HG02571 (cell line): ENCODE measurements around the gene USP28.
"Not testable (repeated sequence)": the region's sequence is repeated elsewhere in the genome, so short reads cannot be mapped to it uniquely, and the experiment has no call there.

Experiments
- ATAC-seq: cut with Tn5 transposase; IDR thresholded peaks from one replicate; pipeline ENCODE4 v1.9.1; 2021; ENCODE audit warnings: mild to moderate bottlenecking, moderate library complexity; ENCODE audit not compliant: unreplicated experiment

USP28 gene

DNA sequence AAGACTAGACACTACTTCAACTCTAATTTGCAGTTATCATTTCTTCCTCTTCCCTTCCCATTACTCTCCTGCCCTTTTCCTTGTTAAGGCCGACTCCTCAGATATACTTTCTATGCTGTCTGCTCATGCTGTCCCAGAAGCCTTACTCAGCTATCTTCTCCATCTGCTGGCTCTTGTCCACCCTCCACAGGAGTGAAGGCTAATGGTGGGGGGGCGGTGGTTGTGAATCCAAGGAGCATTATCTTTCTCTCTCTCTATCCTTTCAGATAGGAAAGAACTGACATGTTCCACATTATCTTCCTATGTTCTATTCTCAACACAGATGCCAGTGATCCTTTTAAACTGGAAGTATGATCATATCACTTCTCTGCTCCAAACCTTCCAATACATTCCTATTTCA, 37.4 kb downstream of the USP28 start:
- ATAC-seq, result no peak

DNA sequence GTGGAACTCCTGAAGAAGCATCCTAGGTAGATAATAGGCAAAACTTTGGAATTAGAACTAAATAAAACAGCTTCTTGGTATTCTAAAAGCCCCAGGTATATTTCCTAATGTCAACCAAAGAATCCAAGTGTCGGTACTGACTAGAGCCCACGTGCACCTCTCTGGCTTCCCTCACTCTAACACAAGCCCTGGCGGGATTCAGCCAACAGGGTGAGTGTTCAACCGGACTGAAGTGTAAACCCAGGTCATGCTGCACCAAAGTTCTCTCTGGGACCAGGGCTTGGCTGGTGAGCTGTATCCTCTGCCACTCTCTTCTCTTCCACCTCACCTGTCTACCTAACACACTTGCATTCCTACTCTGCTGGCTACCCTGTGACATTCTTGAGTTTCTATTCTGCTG, 40.1 kb downstream of the USP28 start:
- no peak for ATAC-seq

DNA sequence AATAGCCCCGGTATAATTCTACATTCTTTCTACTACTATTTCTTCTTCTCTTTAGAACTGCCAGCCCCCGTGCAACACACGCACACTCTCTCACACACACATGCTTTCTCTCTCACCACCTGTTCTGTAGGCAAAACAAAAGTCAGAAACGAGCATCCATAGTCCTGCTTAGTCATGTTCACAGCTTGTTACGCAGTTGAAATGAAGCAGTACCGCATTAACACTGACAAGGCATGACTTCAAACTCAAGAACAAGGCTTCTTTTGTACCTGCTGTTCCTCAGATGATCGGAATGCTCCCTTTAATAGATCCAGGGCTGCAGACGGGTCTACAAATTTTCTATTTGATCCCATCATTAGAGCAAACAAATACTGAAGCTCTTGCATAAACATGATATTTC, 42.2 kb downstream of the USP28 start:
- ATAC-seq, result no peak

DNA sequence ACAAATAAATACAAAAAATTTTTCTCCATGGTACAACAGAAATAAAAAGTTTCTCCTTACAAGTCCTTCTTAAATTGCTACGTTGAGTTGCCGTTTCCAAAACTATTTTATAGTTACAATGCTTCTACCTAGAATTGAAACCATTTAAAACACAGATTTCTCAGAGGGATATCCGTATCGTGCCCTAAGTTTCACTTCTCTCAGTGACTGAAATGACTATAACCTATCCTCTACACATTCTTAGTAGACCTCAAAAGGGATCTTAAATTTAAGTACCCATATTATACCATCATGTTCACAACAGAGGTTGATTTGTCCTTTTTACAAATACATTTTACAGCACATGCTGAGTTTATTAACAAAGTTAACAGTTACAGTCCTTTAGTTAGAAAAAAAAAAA, 44.1 kb downstream of the USP28 start:
- ATAC-seq, result peak; percentile 83

DNA sequence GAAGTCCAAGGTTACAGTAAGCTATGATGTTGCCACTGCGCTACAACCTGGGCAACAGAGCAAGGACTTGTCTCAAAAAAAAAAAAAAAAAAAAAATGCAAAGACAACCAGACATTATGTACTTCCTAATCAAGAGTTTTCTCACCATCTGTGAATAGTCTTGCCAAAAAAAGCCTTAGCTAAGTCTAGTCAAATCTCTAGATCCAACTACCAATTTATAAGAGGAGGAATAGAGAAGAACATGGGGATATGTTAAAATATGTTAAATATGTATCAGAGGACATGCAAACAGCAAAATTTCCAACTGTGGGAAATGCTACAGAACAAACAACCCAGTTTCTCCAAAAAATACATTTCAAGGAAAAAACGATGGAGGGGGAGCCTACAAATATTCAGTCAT, 45.6 kb downstream of the USP28 start:
- no peak for ATAC-seq

DNA sequence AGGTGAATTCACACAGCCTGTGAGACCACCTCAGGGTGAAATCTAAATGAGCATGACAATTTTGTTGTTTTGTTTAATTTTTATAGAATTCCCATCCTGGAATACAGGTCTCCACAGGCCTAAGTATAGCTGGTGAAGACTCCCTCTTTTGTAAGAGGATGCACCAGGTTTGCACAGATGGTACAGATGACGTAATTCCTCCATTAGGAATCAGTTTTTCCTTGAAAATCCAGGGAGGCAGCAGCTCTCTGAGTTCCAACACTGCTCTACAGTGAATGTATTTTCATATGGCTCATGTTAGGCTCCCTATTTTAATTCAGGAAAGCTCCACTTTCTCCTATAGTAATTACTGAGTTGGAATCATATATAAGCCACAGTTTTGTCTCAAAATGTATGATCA, 47.2 kb downstream of the USP28 start:
- ATAC-seq, result no peak

DNA sequence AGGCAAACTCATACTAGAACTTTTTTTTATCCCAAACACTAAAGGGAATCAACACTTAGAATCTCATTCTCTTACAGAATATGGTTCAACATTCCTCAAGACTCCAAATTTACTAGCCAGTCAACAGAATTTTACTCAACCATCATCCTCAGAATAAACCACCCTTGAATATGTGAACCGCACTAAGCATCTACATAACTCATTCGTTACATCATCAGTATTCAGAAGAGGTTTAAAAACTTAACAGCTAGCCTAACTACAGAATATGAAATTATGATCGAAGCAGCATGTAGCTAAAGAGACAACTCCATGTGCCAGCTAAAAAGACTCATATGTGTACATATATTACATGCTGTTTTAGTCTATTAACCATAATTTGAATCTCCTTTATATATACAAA, 47.9 kb downstream of the USP28 start:
- ATAC-seq, result no peak

DNA sequence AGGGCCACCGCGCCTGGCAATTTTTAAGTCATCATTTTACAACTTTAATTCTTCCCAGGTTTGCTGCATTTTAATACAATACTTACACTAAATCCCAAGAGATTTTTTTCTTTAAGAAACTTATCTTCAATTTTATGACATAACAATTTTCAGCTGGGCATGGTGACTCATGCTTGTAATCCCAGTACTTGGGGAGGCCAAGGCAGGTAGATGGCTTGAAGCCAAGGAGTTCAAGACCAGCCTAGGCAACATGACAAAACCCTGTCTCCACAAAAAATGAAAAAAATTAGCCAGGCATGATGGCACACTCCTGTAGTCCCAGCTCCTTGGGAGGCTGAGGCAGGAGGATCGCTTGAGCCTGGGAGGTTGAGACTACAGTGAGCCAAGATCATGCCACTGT, 56.9 kb downstream of the USP28 start:
- no peak for ATAC-seq

DNA sequence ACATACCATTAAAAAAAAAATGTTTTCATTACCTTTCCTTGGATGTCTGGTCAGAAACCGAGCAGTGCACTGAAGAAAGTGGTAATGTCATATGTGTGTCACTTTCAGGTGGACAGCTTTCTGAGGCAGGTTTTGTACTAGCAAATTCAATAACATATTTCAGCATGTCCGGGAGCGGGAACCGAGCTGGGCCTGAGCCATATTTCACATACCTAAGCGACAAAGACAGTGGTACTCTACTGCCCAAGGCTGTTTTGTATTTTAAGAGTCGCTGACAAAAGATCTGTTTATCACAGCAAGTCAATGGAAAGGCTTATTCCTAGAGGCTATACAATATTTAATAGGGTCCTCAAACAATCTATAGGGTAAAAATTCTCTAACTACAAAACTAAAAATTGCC, 57.7 kb downstream of the USP28 start:
- no peak for ATAC-seq

DNA sequence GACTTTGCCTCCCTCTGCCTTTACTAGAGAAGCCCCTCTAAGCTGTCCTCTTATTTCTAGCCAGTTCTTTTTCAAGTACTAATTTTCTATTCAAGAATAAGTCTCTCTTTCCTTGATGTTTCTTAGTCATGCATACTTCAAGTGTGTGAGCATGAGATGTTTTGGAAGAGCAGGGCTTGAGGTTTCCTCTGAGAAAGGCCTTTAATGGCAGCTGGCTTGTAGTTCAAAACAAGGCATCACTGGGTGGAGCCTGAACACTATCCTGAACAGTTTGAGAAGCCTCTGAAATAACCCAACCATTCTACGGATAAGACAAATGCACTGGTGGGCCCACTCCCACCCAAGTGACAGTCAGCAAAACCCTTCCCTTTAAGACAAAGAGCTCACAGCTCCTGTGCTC, 58.2 kb downstream of the USP28 start:
- ATAC-seq, result no peak

DNA sequence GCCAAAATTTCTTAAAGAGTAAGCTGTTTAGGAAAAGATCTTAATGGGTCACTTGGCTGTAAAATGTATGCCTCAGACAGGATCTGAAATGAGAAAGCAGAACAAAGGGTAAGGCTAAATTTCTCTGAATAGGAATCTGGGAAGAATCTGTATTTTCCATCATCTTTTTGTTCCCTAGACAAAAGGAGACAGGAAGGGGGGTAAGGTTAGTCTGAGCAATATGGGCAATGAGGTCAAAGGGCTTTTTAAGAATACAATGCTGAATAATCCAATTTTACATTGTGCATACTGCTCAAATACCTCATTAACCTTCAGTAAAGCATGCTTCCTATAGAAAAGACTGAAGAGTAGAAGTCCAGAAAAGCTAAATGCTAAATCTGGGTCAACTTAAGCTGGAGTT, 61.2 kb downstream of the USP28 start:
- no peak for ATAC-seq

DNA sequence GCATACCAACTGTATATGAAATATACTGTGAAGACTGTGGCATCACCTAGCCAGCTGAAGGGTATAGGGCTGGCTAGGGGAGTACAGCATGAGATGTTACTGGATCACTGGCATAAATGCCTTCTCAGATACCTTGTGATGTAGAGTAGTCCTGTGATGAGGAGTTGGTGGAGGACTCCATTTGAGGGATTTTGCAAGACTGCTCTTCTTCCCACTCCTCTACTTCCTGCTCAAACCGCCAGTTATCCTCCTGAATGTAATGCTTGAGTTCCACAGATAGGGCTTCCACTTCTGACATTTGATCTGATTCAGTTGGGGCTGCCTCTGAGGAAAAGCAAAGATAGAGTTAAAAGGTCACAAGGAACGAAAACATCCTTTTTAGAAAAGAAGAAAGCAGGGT, 66.4 kb downstream of the USP28 start:
- no peak for ATAC-seq

DNA sequence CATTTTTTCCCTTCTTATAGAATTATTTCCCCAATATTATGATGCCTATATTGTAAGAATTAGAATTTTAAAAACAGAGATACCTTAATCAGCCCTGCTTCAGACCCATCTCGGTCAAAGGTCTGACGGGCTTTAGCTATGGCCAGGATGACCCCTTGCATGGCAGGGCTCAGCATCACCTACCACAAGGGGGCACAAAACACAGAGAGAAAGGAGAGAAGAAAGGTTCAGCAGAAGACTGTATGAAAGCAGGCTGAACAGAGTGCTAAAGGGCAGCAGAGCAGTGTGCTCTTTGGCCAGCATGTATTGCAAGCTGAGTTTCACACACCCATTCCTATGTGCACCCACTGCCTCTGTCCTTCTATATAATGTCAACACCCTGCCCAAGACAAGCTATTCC, 69.0 kb downstream of the USP28 start:
- ATAC-seq, result no peak

DNA sequence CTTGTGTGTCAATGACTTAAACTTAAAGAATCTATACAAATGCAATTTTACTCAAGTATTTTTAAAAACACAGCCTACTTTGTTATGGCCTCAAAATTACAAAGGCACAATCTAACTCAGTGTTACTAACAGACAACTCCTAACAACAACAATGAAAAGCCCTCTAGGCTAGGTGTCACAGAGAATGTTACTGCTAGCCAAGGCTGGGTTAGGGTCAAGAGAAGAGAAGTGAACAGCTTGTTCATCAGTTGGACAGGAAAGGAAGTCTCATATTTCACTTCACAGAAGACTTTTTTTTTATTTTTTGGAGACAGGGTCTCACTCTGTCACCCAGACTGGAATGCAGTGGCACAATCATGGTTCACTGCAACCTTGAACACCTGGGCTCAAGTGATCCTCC, 69.7 kb downstream of the USP28 start:
- no peak for ATAC-seq

DNA sequence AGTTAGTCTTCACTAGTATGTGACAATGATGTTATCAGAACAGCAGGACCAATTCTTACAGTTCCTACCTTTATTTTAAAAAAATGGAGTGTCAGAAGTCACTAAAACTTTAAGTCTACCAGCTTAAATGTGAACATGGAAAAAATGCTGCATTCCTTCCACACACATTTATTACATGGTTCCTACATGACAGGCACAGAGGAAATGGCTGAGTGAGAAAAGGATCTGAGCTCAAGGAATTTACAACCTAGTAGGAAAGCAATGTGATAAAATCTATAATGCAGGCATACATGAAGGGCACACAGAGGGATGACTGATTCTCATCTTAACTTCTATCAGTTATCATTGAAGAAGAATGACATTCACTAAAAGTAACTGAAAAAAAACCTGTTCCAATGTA, 72.8 kb downstream of the USP28 start:
- ATAC-seq, result no peak

DNA sequence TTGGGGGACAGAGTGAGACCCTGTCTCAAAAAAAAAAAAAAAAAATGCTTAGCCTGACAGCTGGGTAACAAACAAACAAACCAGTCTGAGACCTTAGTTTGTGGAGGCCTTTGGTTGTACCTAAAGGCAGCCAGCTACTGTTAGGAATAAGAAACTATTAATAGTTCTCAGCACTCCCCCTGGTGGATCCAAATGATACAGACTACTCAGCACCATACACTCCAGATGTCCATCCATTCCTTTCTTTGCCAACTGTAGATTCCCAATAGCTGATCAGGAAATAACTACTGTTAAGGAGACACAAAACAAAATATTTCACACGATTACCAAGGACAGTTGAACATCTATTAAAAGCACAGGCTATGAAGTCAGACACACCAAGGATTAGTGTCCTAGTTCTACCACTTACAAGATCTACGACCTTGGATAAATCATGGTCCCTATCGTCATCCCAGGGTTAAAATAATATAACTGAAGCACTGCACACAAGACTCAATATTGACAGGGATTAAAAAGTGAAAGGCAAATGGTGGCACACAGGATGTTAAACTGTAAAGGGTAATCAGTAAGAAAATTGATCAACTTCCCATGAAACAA, 78.6 kb downstream of the USP28 start:
- ATAC-seq, result no peak

DNA sequence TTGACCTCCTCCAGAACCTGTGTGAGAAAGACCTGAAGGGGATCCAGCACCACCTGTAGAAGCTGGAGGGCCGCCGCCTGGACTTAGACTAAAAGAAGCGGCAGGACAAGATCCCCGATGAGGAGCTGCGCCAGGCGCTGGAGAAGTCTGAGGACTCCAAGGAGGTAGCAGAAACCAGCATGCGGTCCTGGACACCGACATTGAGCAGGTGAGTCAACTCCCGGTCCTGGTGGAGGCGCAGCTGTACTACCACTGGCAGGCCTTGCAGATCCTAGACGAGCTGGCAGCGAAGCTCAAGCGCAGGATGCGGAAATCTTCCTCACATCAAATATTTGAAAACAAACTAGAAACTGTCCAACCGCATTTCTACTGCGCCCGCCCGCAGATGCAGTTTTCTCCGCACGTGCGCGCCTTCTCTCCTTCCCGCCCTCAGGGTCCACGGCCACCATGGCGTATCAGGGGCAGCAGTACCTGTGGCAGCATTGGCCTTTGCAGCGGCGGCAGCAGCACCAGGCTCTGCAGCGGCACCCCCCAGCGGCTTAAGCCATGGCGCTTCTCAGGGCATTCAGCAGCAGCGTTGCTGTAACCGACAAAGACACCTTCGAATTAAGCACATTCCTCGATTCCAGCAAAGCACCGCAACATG, 85.6 kb downstream of the USP28 start:
- no peak for ATAC-seq

DNA sequence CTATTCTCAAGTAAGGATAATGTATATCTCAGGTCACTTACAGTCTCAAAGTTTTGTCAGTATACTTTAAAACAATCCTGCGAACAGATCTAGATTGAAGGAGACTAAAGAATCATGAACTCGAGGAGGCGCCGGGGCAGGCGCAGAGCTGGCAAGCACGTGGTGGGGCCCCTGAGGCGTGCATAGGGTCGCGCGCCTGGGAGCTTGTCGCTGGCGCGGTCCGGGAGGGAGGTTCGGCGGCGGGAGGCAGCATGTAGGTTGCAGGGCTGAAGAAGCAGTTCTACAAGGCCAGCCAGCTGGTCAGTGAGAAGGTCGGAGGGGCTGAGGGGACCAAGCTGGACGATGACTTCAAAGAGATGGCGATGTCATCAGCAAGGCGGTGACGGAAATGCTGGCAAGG, 86.4 kb downstream of the USP28 start:
- ATAC-seq, result not testable (repeated sequence)

DNA sequence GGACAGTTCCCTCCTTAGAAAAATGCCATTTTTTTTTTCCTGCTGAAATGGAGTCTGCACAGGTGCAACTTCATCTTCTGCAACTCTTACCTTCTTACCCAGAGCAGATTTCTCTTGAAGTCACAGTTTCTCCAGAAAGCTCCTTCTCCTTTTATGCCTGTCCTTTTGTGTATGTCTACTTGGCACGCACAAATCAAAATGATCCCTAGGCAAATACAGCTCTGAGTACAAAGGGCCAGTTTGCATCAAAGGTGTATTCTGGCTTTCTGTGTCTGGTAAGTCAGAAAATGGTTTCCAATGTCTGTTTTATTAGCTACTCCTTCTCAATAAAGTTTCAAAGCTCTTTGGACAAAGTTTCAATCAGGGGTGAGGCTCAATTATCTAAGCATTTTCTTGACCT, 93.2 kb downstream of the USP28 start:
- no peak for ATAC-seq

DNA sequence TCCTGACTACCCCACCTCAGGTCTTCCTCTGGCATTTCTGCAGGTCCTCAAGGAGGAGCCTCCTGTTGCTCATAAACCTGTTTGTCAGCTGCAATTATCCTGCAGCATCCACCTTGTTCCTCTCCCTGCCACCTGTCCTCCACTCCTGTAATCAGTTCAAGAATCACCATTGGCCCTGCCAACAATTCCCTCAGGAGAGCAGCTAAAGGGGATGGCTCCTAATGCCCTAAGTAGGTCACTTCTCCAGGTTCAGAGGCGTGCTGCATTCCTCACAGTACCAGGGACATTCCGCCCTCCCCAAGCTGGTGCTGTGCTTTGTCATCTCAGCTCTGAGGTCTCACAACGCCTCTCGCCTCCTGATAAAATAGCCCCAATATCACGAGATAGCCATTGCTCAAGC, 93.7 kb downstream of the USP28 start:
- ATAC-seq, result no peak

DNA sequence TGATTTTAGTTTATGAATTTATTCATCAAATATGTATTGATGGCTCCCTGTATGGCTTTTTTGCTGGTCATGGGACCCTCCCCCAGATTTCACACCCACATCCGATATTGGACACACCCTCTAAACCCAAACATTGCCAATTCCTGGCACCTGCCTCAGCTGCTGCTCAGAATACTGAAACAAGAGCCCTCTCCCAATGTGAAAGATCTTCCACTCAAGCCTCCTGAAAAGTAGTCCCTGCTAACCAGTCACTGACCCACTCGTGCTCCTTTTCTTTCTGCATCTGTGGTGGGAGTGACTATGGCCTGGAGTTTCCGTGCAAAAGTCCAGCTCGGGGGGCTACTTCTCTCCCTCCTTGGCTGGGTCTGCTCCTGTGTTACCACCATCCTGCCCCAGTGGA, 95.9 kb downstream of the USP28 start, which contains the start of gene CLDN25:
Gene CLDN25 (plus strand): TSS at position 301 of the 400 bp plus-strand sequence. CDS start 0 bp downstream, at position 301.
- no peak for ATAC-seq

DNA sequence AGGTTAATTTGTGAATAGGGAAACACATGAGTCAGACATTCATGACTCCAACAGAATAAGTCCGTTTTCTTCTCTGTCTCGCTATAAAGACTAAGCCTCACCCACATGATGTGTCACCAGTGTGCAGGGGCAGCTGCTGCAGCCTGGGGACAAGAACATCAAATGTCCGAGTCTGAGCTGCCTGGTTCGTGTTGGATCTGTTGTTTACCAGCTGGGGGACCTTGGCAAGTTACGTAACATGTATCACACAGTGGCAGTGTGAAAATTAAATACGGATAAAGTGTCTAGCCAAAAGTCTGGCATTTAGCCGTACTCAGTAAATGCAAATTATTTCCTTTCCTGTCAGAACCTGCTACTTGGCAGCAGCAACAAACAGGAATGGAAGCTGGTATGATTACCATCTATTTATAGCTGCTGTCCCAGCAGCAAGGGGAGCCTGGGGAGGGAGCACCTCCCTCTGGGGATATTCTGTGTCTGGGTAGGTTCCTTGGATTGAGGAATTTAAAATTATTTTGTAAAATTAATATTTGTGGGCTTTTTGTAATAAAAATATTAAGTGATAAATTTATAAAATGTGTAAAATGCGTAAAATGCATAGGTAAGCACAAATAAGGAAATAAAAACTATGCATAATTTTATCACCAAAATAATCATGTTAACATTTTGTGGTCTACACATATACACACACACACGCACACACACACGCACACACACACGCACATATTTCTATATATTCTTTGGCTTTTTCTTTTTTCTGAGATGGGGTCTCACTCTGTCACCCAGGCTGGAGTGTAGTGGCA, 97.1 kb downstream of the USP28 start:
- no peak for ATAC-seq
